Stimulated activated naive CD8-positive, alpha-beta T cell treated with anti-CD3 and anti-CD28 coated beads, Interleukin-15, Interleukin-2, amounts not matched to agents 100 U/mL and 50 U/mL, for 24 hours (primary cell): ENCODE results near the gene WBP2.

Source experiments
- ATAC-seq: fragments of 150-1000 bp; cut with Tn5 transposase; one replicate; pipeline ENCODE4 v1.10.0; 2021
- DNase-seq: peaks from one replicate; pipeline ENCODE4 v3.0.0; 2021

The WBP2 gene

DNA sequence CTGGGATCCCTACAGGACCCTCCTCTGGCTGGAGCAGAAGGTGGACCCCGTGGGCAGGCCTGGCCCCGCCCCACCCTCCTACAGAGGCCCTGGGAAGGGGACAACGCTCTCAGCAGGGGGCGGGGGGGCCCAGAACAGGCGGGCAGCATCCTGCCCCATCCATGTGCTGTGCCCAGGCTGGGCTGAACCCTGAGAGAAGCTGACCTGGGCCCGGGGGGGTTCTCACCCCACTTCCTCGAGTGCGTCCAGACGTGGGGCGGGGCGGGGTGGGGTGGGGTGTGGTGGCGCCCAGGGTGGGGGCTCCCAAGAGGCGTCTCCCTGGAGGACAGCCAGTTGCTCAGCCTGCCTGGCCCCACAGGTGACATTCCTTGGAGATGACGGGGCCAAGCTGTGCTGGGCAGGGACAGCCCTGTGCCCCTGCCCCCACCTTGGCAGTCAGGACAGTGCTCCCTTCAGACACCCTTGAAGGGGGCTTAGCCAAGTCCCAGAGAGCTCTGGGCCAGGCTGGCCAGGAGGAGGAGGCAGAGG, 10.5 kb downstream of the WBP2 start:
- no peak for DNase-seq
- peak; percentile 22 for ATAC-seq

DNA sequence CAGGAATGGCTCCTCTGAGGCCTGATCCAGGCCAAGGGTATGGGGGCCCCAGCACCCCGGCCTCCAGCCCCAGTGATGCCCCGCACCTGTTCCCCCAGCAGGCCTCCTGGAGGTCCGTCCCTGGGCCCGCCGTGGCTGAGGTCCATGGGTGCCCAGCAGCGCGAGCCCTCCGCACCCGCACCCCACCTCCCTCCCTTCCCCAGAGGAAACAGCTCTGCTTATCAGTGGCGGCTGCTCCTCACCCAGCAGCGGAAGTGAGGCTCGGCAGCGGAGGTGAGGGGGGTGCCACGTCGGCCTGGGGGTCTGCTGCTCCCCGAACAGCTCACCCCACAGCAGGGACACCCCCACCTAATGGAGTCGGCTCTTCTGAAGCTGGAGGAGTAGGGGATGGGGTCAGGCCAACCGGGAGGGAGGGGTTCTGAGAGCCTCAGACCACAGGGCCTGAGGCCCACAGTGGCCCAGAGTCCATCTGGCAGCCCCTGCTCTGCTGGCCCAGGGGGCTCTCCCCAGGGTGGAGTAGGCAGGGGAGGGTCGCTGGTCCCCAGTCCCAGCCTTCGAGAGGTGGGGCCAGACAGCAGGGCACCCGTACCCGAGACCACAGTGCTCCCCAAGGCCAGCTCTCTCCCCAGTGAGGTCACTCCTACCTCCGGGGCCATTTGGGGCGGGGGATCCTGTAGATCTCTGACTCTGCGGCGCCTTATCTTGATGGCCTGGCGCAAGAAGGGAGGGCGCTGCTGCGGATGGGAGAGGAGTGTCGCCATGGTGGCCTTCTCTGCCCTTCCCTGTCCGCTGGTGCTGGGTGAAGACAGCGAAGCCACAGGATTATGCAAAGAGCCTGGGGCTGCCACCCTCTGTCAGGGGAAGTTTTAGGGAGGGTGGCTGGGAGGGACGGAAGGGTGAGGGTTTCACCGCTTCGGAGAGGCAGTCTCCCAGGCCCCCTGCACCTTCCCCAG, 11.3 kb downstream of the WBP2 start, which contains the start of gene UNC13D:
Gene UNC13D (minus strand): TSS at position 828 of the 953 bp plus-strand sequence. CDS start 67 bp downstream, at position 761.
- peak; percentile 39 for ATAC-seq
- peak; percentile 72 for DNase-seq

DNA sequence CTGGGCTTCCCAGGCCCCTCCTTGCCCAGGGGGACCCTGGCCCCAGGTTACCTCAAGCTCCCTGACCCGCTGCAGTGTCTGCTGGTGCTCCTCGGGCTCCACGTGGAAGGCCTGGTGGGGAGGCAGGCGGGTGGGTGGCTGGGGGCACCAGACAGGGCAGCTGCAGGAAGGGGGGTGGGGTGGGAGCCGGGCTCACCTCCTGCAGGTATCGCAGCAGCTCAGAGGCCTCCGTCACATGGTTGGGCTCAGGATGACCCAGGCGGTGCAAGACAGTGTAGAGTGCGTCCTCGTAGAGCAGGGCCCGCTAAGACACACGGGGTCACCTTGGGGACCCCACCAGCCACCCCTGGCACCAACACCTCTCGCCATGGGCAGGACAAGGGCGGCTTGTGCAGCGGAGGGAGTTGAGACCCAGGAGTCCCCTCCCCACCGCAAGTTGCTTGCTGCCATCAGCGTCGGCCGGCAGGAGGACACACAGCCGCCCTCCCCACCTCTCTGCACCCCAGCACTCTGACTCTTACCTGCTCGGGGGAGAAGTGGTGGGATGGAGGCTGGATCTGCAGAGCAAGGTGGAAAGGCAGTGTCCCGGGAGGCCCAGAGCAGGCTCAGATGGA, 12.1 kb downstream of the WBP2 start:
- DNase-seq: peak; percentile 41
- no peak for ATAC-seq

DNA sequence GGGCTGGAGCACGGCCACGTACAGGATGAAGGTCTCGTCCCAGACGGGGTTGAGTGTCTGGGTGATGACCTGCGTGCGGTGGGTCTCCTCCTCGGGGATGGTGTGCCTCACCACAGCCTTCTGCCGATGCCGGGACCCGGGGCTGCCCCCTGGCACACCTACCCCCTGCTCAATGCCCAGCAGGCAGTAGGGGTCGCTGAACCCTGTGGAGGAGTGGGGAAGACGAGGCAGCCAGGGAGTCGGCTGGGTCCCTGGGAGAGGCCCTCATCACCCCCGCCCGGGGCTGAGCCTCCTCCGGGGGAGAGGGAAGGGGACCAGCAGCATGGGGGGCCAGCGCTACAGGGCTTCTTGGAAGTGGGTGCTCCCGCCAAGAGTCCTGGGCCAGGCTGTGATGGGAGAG, 12.7 kb downstream of the WBP2 start:
- no peak for DNase-seq
- ATAC-seq: no peak

DNA sequence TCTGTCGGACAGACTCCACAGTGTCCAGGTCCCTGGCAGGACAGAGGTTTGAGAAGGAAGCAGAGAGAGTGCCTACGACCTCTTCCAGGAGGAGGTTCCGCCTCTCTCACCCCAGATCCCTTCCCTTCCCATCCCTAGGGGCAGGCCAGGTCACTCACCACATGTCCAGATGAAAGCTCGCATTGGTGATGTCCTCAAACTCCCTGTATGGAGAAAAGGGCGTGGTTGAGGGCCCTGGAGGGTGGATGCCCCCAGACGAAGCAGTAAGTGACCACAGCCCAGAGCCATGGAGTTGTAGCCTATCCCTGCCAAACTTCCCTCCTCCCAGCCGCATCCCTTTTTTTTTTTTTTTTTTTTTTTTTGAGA, 14.4 kb downstream of the WBP2 start:
- DNase-seq (no peak), ATAC-seq (no peak)

DNA sequence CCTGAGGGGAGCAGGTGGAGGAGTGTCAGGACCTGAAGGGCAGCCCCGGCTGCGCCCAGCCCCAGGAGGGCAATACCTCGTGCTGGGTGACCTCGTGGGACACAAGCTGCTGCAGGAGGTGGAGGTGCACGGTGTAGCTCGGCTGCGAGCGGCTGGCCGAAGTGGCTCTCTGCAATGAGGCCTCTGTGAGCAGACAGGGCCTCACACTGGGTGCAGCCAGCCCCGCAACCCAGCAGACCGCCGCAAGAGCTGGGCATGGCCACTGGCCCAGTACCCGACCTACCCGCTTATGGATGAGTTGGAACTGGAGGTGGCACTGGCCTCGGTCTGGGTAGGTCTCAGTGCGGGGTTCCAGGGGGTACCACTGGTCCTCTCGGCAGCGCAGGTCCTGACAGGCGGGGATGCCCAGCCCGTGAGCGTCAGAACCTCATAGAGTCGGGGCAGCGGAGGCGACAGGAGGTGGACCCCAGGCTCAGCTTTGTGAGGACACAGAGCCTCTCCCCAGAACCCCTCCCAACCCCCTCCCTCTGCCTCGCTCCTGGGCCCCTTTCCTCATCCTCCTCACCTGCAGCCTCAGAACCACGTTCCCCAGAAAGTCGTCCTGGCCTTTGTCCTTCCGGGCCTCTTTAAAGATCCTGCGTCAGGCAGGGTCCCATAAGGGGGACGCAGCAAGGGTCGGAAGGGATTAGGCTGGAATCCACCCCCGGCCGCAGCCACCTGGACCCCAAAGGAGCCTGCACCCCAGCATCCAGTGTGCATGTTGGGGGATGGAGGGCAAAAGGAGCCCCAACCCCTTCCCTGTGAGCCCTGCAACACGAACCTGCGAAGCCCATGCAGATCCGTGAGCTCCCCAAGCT, 15.0 kb downstream of the WBP2 start:
- no peak for DNase-seq
- no peak for ATAC-seq

DNA sequence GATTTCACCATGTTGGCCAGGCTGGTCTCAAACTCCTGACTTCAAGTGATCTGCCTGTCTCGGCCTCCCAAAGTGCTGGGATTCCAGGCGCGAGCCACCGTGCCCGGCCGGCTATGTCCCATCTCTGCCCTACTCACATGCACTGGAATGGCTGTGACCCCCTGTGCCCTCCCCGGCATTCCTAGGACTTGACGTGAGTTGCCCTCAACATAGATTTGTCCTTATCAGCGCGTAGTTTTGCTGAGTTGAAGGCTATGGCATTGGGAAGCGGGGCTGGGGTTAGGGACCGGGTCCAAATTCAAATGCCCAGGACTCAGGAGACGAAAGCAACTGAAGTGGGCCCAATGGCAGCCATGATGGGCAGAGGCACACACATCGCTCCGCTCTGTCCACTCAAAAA, 16.7 kb downstream of the WBP2 start:
- no peak for DNase-seq
- no peak for ATAC-seq

DNA sequence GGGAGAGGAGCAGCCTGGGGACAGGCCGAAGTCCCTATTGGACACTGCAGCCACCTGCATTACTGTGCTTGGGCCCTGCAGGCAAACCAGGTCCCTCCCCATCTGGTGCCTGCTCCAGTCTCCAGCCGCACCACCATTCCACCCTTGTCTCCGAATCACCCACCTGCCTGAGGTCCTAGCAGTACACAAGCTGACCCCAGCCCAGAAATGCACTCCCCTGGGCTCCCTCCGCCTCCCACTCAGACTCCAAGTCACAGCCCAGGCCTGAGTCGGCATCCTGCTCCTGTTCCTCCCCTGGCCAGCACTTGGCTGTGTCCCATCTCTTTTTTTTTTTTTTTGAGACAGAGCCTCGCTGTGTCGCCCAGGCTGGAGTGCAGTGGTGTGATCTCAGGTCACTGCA, 17.2 kb downstream of the WBP2 start:
- ATAC-seq: no peak
- DNase-seq: no peak

DNA sequence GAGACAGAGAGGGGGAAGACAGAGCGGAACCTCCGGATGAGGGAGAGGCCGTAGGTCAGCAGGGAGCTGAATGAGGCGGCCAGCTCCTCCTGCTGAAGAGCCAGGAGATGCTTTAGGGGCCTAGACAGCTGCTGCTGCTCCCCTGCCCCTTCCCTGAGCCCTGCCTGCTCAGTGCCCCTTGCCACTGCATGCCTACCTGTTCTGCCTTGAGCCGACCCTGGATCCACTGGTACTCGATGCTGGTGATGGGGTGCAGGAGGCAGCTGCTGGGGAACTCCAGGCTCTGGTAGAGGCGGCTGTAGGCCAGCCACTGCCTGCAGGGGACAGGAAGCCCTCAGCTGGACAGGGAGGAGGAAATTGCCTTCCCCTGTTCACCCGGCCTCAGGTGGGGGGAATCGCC, 18.5 kb downstream of the WBP2 start:
- DNase-seq: no peak

DNA sequence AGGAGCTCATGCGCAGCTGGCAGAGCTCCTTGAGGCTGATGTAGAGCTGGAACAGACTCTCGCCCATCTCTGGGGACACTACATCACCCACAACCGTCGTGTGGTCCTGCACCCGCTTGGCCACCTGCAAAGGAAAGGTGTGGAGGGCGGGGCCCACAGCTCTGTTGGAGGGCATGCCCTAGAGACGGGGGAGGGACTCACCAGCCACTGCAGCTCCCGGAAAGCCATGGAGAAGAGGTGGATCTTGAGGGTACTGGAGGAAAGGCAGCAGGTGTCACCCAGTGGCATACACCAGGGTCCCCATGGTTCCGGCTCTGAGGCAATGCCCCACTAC, 19.5 kb downstream of the WBP2 start:
- no peak for DNase-seq
- ATAC-seq: no peak

More for the DNA sequence above, 18.5 kb downstream of the WBP2 start:
- no peak for ATAC-seq

DNA sequence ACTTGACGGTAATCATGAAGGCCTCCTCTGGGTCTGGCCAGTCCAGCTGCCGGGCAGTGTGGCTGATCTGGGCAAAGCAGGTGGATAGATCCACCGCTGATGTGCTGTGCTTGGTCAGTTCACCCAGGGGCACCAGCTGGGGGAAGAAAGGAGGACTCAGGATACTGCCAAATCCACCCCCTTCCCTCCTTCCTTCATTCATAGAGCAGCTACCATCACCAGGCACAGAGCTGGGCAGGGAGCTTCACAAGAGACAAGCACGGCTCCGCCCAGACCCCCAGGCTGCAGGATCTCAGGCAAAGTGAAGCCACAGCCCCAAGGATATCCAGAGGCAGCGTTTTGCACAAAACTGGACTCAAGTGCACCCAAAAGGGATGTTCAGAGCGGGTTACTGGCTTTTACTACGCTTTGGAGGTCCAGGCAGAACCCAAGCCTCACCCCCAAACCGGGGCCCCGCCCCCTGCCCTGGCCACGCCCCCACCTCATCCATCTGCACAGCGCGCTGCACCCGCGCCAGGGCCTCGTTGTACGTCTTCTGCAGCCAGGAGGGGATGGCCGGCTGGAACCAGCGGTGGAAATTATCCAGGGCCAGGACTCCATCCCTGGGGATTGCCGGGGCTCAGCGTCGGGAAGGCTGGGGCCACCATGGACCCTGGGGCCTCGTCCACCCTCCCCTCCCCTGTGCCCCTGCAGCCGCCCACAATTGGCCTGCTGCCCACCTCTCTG, 20.0 kb downstream of the WBP2 start:
- DNase-seq (peak; percentile 32), ATAC-seq (no peak)

DNA sequence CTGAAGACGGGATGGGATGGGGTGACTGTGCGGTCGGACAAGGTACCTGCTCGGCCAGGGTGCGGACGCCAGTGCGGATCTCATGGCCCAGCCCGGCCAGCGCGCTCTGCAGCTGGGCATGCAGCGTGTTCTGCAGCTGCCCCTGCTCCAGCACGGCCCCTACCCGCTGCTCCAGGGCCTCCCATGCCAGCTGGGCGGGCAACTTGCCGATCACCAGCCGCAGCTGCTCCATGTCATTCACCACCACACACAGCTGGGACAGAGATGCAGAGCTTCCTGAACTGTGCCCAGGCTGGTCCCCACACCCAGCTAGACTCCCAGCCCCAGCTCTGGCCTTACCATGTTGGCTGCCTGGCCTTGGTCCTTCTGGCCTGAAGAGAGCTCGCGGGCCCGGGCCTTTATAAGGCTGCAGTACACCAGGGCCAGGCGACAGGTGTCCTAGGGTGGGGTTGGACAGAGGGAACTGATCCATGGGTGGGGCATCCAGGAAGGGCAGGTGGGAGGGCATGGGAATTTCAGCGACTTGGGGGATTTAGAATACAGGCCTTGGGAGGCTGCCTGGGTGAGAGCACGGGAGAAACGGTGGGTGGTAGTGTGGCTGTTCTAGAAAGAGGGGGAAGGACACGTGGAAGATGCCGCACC, 20.7 kb downstream of the WBP2 start:
- ATAC-seq (no peak), DNase-seq (no peak)

DNA sequence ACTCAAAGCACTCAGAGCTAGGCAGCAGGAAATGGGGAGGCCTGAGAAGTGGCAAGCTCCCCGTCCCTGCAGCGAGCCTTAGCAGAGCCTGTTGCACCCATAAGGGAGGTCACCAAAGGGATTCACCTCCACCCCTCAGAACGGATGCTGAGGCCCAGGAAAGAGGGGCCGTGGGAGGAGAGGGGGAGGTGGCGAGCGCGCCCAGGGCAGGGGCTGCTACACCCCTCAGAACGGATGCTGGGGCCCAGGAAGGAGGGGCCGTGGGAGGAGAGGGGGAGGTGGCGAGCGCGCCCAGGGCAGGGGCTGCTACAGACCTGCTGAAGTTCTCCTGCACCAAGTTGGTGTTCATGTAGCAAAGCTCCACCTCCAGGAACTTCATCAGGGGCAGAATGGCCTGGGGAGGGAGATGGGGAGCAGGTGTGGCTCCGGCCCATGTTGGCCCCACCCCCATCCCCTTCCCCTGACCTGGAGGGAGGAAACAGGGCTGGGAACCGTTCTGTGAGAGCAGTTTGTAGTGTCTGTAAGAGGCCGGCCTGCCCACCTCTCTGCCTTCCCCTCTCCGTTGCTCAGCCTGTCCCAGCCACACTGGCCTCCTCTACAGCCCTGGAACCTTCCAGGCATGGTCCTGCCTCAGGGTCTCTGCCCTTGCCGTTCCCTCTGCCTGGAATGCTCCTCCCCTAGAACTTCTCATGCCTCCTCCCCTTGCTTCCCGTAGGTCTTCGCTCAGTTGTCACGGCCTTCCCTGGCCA, 22.3 kb downstream of the WBP2 start:
- peak; percentile 42 for DNase-seq
- ATAC-seq: peak; percentile 31

DNA sequence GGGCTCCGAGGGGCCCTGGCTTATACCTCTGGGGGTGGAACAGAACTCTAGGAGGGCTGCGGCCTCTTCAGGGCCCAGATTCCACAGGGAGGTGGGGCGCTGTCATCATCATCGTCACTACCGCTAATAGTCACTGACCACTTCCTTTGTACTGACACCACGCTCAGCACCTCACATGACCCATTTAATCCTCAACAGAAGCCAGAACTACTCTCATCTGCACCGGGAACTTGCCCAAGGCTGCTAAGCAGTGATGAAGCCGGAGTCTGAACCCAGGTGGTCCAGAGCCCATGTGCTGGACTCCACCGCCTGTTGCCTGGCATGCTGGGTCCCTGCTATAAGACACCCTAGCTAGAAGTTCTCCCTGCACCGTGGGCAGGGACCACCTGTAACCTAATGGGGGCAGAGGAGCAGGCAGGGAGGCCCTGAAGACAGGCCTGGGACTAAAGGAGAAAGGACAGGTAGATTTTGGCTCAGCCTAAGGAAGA, 22.9 kb downstream of the WBP2 start:
- DNase-seq (peak; percentile 63), ATAC-seq (peak; percentile 71)

DNA sequence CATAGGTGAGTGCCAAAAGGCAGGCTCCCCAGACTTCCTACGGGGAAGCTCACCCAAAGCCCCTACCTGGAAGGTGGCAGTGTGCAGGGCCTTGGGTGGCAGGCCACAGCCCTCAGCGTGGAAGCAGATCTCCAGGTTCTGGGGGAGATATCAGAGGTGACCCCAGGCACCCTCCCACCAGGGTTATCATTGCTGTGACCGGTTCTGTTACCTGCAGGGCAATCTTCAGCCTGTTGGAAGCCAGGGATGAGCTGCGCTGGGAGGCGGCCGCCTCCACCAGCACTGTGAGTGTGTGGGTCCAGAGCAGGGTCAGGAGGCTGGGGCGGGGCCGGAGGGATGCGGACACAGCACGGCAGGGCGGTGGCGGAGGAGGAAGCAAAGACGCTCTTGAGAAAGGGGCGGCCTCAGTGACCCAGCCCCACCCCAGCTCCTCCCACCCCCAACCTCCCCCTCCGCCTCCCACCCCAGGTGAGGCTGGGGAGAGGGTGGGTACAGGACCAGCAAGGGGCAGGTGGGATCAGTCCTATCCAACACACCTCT, 24.0 kb downstream of the WBP2 start:
- DNase-seq: no peak
- no peak for ATAC-seq

DNA sequence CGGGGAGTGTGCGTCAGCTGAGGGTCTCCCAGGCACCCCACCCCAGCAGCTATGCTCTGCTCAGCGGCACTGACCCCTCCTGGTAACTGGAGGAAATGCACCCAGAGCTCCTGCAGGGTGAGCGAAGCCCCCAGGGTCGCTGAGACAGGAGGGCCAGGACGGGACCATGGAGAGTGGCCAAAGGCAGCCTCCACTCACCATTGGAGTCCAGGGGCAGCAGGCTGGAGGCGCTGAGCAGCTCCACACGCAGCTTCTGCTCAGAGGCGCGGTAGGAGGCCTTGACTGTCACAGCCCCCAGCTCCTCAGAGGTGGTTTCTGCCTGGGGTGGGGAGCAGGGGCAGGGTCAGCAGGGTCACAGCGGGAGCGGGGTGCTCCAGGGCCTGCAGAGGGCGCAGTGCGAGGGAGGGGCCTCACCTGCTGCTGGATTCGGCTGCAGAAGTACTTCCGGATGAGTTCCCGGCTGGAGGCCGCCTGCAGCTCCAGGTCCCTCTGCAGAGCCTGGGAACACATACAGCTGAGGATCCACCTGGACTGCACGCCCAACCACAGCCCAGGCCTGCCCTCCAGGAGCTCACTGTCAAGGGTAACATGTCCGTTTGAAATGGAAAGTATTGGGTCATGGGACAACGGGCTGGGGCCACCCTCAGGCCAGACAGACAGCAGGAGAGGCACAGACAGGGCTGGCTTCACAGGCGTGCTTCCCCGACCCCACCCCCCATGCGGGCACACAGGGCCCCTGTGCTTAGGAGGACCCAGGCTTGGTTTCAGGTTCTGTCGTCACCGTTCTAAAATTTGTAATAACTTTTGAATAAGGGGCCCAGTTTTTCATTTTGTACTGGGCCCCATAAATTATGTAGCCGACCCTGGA, 24.7 kb downstream of the WBP2 start:
- ATAC-seq (no peak), DNase-seq (peak; percentile 56)

DNA sequence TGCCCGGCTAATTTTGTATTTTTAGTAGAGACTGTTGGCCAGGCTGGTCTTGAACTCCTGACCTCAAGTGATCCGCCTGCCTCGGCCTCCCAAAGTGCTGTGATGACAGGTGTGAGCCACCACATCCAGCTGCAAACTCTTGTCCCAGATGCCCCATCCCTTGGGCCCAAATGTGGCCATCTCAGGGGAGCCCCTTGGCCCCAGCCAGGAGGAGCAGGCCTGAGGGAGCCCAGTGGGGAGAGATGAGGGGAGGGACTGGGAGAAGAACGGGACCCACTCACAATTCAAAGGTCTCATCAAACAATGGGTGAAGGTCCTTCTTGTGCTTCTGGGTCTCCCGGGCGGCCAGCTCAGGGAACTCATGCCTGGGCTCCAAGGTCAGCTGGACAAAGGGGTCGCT, 25.4 kb downstream of the WBP2 start:
- no peak for DNase-seq
- no peak for ATAC-seq

DNA sequence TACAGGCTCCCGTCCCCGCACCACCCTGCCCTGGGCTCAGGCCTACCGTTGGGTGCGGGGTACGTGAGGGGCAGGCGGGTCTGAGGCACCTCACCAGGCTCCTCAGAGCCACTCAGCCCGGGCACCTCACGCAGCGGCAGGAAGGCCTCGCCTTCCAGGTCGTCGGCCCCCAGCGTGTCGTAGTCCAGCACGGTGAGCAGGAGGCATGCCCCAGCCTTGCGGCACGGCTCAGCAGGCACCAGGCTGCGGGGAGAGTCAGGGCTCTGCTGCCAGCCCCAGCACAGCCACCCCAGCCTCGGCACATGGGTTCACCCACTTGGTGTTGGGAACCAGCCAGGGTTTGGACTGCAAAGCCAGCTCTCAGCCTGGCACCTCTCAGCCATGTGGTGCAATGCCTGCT, 26.4 kb downstream of the WBP2 start:
- DNase-seq: no peak

DNA sequence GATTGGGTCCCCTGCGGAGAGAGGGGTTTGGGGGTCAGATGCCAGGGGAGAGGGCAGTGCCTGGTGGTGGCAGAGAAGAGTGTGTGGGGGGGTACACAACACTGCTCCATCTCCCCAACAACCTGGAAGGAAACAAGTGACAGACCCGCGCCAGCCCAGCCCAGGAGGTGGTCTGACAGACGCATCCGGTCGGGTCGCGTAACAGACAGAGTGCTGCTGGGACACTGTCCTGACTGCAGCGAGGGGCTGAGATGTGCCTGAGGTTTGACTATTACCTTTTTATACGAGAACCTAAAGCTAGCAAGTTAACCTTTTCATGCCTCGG, 27.1 kb downstream of the WBP2 start:
- no peak for ATAC-seq
- no peak for DNase-seq

More for the DNA sequence above, 26.4 kb downstream of the WBP2 start:
- ATAC-seq: no peak
